Measurements from ENCODE around the gene PSME3IP1. TPM values are rescaled to one million over a fixed set of nuclear protein-coding genes. Genes with fewer than 3 reads are reported as not detected.

The PSME3IP1 gene
- total RNA-seq, 3 donors from 2014 or later = 76.7 to 81.0 (median 80.1) TPM

DNA sequence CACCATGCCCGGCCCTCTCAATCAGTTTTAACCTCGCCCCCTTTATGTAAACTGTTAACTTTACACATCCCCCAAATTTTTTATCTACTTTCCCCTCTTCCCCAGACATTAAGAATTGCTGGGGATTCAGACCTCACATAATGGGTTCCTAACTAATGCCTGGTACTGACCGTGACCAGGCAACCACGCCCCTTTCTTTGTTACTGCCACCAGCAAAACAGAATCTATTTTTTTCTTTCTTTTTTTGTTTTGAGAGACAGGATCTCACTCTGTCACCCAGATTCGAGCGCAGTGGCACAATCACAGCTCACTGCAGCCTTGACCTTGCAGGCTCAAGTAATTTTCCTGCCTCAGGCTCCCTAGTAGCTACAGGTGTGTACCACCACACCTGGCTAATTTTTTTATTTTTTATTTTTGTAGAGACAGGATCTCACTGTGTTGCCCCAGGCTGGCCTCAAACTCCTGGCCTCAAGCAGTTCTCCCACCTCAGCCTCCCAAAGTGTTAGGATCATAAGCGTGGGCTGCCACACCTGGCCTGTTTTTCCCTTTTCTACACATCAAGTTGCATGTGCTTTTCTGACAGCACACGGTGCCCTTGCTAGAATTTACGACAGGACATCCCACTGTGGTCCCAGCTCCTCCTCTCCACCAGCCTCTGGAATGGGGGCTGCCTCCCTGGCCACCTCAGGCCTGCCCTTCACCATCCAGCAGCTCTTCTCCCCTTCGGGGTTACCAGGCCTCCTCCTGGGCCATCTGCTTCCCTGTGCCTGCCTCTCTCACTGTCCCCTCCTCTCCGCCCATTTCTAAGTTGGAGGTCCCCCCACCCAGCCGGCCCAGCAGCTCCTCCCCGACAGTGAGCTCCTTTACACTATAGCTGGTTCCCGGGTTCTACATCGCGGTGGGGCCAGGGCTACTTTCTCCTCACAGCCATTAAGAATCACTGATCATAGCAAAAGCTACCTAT is 82.7 kb downstream of the PSME3IP1 start:
- DNase-seq = no peak
- Mint-ChIP-seq H3K9me3 (no peaks in the 10 kb centered on the region), H3K36me3 (ENCODE audit: insufficient read depth) (no peaks in the 10 kb centered on the region), H3K4me3 (no peak overlapping the region), H3K4me1 (ENCODE audit: low read depth) (peaks cover 12% of the 10 kb centered on the region), H3K27me3 (ENCODE audit: low read depth) (no peaks in the 10 kb centered on the region)
- no peak for ATAC-seq

Other genes with a start within 250 kb of the PSME3IP1 start
- under 1 TPM in 1 of 3 donors, not detected in 2; 0.11 TPM for gene CETP, start 224.1 kb downstream of the PSME3IP1 start, total RNA-seq
- 100 to 1,000 TPM; 143 to 180 (median 158) TPM for gene NLRC5, start 196.5 kb downstream of the PSME3IP1 start, total RNA-seq
- gene CPNE2, start 93.5 kb downstream of the PSME3IP1 start, total RNA-seq = 1 to 10 TPM; 2.4 to 4.0 (median 2.9) TPM
- 10 to 100 TPM; 30.4 to 33.3 (median 32.4) TPM for gene RSPRY1, start 290 bp upstream of the PSME3IP1 start, total RNA-seq
- 10 to 100 TPM; 19.0 to 26.4 (median 19.8) TPM for gene ARL2BP, start 59.2 kb upstream of the PSME3IP1 start, total RNA-seq
- gene PLLP, start 98.6 kb upstream of the PSME3IP1 start, total RNA-seq = under 1 TPM in 2 of 3 donors, not detected in 1; 0.13 to 0.33 TPM
- gene CCL22, start 172.7 kb upstream of the PSME3IP1 start, total RNA-seq = 100 to 1,000 TPM in 1 of 3 donors, 10 to 100 TPM in 2; 62.3 to 121 (median 80.2) TPM
- gene CX3CL1, start 186.5 kb upstream of the PSME3IP1 start, total RNA-seq = under 1 TPM in 2 of 3 donors, not detected in 1; 0.05 TPM
- 10 to 100 TPM; 11.0 to 41.5 (median 26.2) TPM for gene CCL17, start 218.7 kb upstream of the PSME3IP1 start, total RNA-seq

Data from activated T-cell treated with anti-CD3 and anti-CD28 coated beads, Interleukin-2, amount 50 U/mL, for 4 hours (primary cell).